Measurements from ENCODE around the gene PHLDB1. TPM values are rescaled to one million over a fixed set of nuclear protein-coding genes. Genes with fewer than 3 reads are reported as not detected.
"Not testable (repeated sequence)": the region's sequence is repeated elsewhere in the genome, so short reads cannot be mapped to it uniquely, and the experiment has no call there.

PHLDB1 gene
- total and polyA plus RNA-seq, 2 donors (not counting 3 experiments of a cell fraction or from before 2014, with no cell fraction given) = 99.7 to 183 TPM

GRCh38 chr11:118687906-118688305 is 80.5 kb downstream of the PHLDB1 start:
- no peaks in the 10 kb centered on the region for H3K9me3 ChIP-seq (replicated peaks; ENCODE audit: control insufficient read depth, insufficient read depth, low read length)
- FAIRE-seq (no peak), DNase-seq (ENCODE audit: low read depth, low spot score) (no peak)
- TF ChIP-seq EZH2 (IDR thresholded peaks at IDR 0.05; ENCODE audit: borderline replicate concordance, low read depth, low read length, severe bottlenecking) (no peak), CTCF (IDR thresholded peaks at IDR 0.05; ENCODE audit: extremely low read depth in 1 of 2, insufficient read depth in 1 of 2, low read depth in 1 of 2, low read length in 2 of 2) (no peak), POLR2A (IDR thresholded peaks at IDR 0.05; ENCODE audit: low read depth, low read length) (no peak), GATA2 (IDR thresholded peaks at IDR 0.05; ENCODE audit: insufficient read depth, insufficient read length, low read depth, low read length) (no peak), MYC (IDR thresholded peaks at IDR 0.05; ENCODE audit: low read depth, low read length) (no peak), FOS (IDR thresholded peaks at IDR 0.05; ENCODE audit: borderline replicate concordance, insufficient read depth, low read length) (no peak), JUN (IDR thresholded peaks at IDR 0.05; ENCODE audit: borderline replicate concordance, insufficient read depth, insufficient read length, low read depth) (no peak), POLR2AphosphoS5 (IDR thresholded peaks at IDR 0.05; ENCODE audit: insufficient read depth, low read depth, low read length) (no peak)
- TF ChIP-seq, protein P1, sequence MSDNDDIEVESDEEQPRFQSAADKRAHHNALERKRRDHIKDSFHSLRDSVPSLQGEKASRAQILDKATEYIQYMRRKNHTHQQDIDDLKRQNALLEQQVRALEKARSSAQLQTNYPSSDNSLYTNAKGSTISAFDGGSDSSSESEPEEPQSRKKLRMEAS (IDR thresholded peaks at IDR 0.05; ENCODE audit: insufficient read depth, insufficient read length) = no peak
- H3K4me3 ChIP-seq (replicated peaks in 1 of 3; ENCODE audit: insufficient read depth in 1 of 3, low read depth in 1 of 3, low read length in 3 of 3) = no peak overlapping the region
- H3K4me2 ChIP-seq (ENCODE audit: insufficient read depth, low read length) = no peak overlapping the region
- H3K27ac ChIP-seq (ENCODE audit: insufficient read depth, low read depth, low read length) = no peak overlapping the region
- POLR2A ChIA-PET = no interaction called here
- H3K9ac ChIP-seq (replicated peaks; ENCODE audit: extremely low read depth, insufficient read depth, low read length) = no peak overlapping the region
- CTCF ChIA-PET = interaction anchor here (0.7 kb wide), 1 partner anchor 93 kb away, joined by 3 read pairs; no protein-coding TSS in a partner anchor
- dilution Hi-C loops (cut with MboI; ENCODE audit: extremely low pct_ligation_motif_present, low sequenced_read_pairs) (no loop called here), intact Hi-C loops (cut with micrococcal nuclease) (no loop called here)
- H3K27me3 ChIP-seq (ENCODE audit: control insufficient read depth in 2 of 2, insufficient read depth in 2 of 2, low read length in 2 of 2) = peaks cover 2 to 3% of the 10 kb centered on the region in 2 experiments
- H3K36me3 ChIP-seq (ENCODE audit: control insufficient read depth in 2 of 2, extremely low read depth in 1 of 2, insufficient read depth in 2 of 2, low read length in 2 of 2) = no peaks in the 10 kb centered on the region
- H3K4me1 ChIP-seq (ENCODE audit: control insufficient read depth, extremely low read depth, insufficient read depth, low read length) = no peaks in the 10 kb centered on the region
- BruUV-seq (replicated peaks) = no TSS peak
- H3K9me1 ChIP-seq (replicated peaks; ENCODE audit: control insufficient read depth, extremely low read depth, insufficient read depth, low read length) = no peaks in the 10 kb centered on the region
- H2AFZ ChIP-seq (ENCODE audit: low read depth, low read length) = no peak overlapping the region
- no peaks in the 10 kb centered on the region for H4K20me1 ChIP-seq (replicated peaks; ENCODE audit: control insufficient read depth, extremely low read depth, insufficient read depth, low read length)
- no peaks in the 10 kb centered on the region for H3K79me2 ChIP-seq (ENCODE audit: control insufficient read depth, insufficient read depth, low read length)

DNA sequence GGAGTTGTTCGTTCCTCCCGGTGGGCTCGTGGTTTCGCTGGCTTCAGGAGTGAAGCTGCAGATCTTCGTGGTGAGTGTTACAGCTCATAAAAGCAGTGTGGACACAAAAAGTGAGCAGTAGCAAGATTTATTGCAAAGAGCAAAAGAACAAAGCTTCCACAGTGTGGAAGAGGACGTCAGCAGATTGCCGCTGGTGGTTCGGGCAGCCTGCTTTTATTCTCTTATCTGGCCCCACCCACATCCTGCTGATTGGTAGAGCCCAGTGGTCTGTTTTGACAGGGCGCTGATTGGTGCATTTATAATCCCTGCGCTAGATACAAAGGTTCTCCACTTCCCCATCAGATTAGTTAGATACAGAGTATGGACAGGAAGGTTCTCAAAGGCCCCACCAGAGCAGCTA is 80.9 kb downstream of the PHLDB1 start:
- DNase-seq (ENCODE audit: low read depth, low spot score); intact Hi-C loops (cut with micrococcal nuclease); H3K4me2 ChIP-seq (ENCODE audit: insufficient read depth, low read length); POLR2A ChIA-PET; H3K27me3 ChIP-seq (ENCODE audit: control insufficient read depth in 2 of 2, insufficient read depth in 2 of 2, low read length in 2 of 2); H3K4me1 ChIP-seq (ENCODE audit: control insufficient read depth, extremely low read depth, insufficient read depth, low read length); H3K27ac ChIP-seq (ENCODE audit: insufficient read depth, low read depth, low read length); FAIRE-seq; BruUV-seq (replicated peaks); H4K20me1 ChIP-seq (replicated peaks; ENCODE audit: control insufficient read depth, extremely low read depth, insufficient read depth, low read length); H3K36me3 ChIP-seq (ENCODE audit: control insufficient read depth in 2 of 2, extremely low read depth in 1 of 2, insufficient read depth in 2 of 2, low read length in 2 of 2); dilution Hi-C loops (cut with MboI; ENCODE audit: extremely low pct_ligation_motif_present, low sequenced_read_pairs); H3K9me3 ChIP-seq (replicated peaks; ENCODE audit: control insufficient read depth, insufficient read depth, low read length); H2AFZ ChIP-seq (ENCODE audit: low read depth, low read length); H3K9me1 ChIP-seq (replicated peaks; ENCODE audit: control insufficient read depth, extremely low read depth, insufficient read depth, low read length); H3K9ac ChIP-seq (replicated peaks; ENCODE audit: extremely low read depth, insufficient read depth, low read length); H3K4me3 ChIP-seq (replicated peaks in 1 of 3; ENCODE audit: insufficient read depth in 1 of 3, low read depth in 1 of 3, low read length in 3 of 3); H3K79me2 ChIP-seq (ENCODE audit: control insufficient read depth, insufficient read depth, low read length): not testable (repeated sequence)
- CTCF ChIA-PET = interaction anchor here (0.7 kb wide), 1 partner anchor 94 kb away, joined by 3 read pairs; no protein-coding TSS in a partner anchor
